AG04450 (cell line): ENCODE data around the gene CAPS. TPM values are rescaled to one million over a fixed set of nuclear protein-coding genes. Genes with fewer than 3 reads are reported as not detected.

Experiments
- CTCF ChIA-PET: fragments of 300-600, 350-600 bp; formaldehyde crosslinking; extraction: SDS; loops from one replicate; lab custom pipeline; 2022; ENCODE audit warnings: antibody characterized with exemption, inconsistent platforms; lab: Charles Lee
- POLR2A ChIA-PET: fragments of 350-600 bp; formaldehyde crosslinking; extraction: SDS; loops from one replicate; lab custom pipeline; 2021; ENCODE audit warnings: antibody characterized with exemption, inconsistent platforms; lab: Yijun Ruan, JAX
- DNase-seq: peaks from one replicate; pipeline ENCODE4 v3.0.0-alpha.2; 2011; ENCODE audit warnings: low read depth, low spot score
- H3K27ac ChIP-seq: one replicate; pipeline ENCODE4 v1.5.1; 2012; ENCODE audit warnings: low read depth, low read length, control low read depth
- H3K27me3 ChIP-seq: one replicate; pipeline ENCODE4 v1.6.0; 2012; ENCODE audit warnings: low read length; ENCODE audit not compliant: control insufficient read depth, insufficient read depth
- H3K4me3 ChIP-seq: 2 replicates; pipeline ENCODE4 v1.5.1; 2011; ENCODE audit warnings: mild to moderate bottlenecking, low read depth, low read length, control low read depth
- H3K9me3 ChIP-seq: 2 replicates; pipeline ENCODE4 v1.5.1; 2012; ENCODE audit warnings: low read length; ENCODE audit not compliant: control insufficient read depth, insufficient read depth
- polyA plus RNA-seq: library from polyadenylated mRNA; depleted of rRNA; stranded (reverse); fragments of >200 nt; gene quantifications from 2 replicates; pipeline ENCODE4 v1.2.3, GENCODE V29; 2011
- TF ChIP-seq, protein P1 (sequence below): IDR thresholded peaks from 2 replicates; pipeline ENCODE4 v1.5.1; 2011; ENCODE audit warnings: low read depth, low read length, control low read depth, inconsistent platforms

Gene CAPS
- polyA plus RNA-seq, 1 experiment = 2.7 TPM

DNA sequence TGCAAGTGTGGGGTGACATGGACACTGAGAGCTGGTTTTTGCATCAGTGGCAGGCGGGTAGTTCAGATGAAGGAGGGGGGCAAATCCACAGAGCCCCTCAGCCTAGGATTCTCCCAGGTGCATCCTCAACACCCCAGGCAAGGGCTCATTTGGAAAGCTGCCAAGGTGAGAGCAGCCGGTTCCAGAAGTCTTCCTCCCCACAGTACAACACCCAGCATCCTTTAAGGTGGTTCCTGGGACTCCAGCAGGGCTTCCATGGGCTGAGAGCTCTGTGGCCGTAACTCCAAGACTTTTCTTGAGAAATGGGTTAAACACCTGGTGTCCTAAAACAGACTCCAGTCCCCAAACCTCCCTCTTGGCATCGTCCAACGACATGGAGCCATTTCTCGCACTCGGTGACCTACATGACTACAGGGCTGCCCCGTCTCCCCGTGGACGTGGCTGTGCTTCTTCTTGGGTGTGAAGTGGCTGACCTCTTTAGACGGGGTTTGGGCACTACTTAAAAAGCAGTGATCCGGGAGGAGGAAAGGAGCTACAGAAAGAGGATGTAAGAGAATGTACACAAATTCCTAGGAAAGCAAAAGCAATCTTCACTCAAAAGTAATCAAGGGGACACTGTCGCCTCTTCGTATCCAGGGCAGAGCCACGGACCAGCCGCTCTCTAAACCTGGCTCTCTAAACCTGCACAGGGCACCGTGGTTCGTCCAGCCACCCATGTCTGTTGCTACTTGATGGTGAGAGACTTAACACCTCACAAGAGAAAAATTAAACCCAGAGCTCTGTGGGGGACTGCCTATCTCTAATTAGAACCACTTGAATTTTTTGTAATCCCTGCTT lies 38.4 kb downstream of the CAPS start:
- ChIA-PET POLR2A (interaction anchor here (1.0 to 3.5 kb wide), 2 partner anchors 17 to 48 kb away, joined by 3 to 10 read pairs; no protein-coding TSS in a partner anchor), CTCF (interaction anchor here (0.6 to 12.8 kb wide), 3 partner anchors 15 to 179 kb away, joined by 3 to 72 read pairs (median 12); partner anchors contain the start of gene NRTN)
- no peak for DNase-seq

DNA sequence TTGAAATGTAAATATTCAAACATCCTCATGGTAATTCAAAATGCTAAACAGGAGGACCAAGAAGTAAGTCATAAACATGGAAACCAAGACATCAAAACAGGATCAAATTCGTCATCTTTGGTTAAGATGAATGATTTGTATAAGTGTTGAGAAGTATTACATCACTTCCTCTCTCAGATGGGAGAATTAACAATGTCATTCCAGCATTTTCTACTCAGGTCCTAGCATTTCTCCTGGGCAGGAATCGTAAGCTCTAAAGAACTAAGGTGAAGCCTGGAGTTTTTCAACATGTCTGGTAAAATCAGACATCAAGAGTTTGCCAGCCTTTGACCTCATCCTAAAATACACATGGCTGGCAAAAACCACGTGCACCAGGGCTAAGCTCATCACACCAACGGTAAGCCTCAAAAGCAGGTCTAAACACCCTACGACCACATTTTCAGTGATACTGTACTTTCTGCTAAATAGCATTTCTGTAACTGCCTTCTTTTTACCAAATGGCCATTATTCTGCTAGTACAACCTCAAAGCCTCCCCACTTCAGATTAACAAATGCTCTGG lies 39.1 kb downstream of the CAPS start:
- ChIA-PET CTCF (interaction anchor here (0.6 to 12.8 kb wide), 3 partner anchors 14 to 180 kb away, joined by 3 to 72 read pairs (median 12); partner anchors contain the start of gene NRTN), POLR2A (interaction anchor here (1.0 to 3.5 kb wide), 2 partner anchors 18 to 49 kb away, joined by 3 to 10 read pairs; no protein-coding TSS in a partner anchor)
- Histone ChIP-seq H3K4me3 (no peak overlapping the region), H3K27me3 (no peaks in the 10 kb centered on the region), H3K9me3 (no peaks in the 10 kb centered on the region), H3K27ac (peak overlapping the region; percentile 89)
- TF ChIP-seq, protein P1, sequence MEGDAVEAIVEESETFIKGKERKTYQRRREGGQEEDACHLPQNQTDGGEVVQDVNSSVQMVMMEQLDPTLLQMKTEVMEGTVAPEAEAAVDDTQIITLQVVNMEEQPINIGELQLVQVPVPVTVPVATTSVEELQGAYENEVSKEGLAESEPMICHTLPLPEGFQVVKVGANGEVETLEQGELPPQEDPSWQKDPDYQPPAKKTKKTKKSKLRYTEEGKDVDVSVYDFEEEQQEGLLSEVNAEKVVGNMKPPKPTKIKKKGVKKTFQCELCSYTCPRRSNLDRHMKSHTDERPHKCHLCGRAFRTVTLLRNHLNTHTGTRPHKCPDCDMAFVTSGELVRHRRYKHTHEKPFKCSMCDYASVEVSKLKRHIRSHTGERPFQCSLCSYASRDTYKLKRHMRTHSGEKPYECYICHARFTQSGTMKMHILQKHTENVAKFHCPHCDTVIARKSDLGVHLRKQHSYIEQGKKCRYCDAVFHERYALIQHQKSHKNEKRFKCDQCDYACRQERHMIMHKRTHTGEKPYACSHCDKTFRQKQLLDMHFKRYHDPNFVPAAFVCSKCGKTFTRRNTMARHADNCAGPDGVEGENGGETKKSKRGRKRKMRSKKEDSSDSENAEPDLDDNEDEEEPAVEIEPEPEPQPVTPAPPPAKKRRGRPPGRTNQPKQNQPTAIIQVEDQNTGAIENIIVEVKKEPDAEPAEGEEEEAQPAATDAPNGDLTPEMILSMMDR = no peak
- DNase-seq = no peak

More for the DNA sequence above, 38.4 kb downstream of the CAPS start:
- Histone ChIP-seq H3K27me3 (no peaks in the 10 kb centered on the region), H3K27ac (peak overlapping the region; percentile 70), H3K9me3 (no peaks in the 10 kb centered on the region), H3K4me3 (no peak overlapping the region)
- TF ChIP-seq, protein P1 = no peak

DNA sequence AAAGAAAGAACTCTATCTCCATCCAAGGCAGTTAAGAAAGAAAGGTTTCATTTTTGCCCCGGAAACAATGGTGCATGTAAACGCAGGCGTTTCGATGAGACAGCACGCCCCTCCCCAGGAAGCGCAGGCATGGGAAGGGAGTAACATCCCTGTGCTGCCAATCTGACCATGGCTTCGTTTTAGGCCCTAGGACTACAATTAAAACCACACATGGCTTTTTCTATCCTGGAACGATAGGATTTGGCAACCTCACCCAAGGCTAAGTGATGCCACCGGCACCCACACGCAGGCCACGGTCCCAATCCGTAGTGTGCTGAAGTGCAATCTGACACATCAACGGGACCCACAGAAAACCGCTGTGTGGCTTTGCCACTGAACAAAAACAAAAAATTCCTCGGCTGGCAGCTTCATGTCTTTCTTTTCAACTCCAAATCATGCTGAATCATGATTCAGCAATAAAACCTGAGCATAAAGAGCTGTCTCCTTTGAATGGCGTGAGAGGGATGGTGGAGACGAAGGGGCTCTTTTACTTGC lies 39.7 kb downstream of the CAPS start:
- no peak overlapping the region for H3K4me3 ChIP-seq
- H3K9me3 ChIP-seq = no peaks in the 10 kb centered on the region

DNA sequence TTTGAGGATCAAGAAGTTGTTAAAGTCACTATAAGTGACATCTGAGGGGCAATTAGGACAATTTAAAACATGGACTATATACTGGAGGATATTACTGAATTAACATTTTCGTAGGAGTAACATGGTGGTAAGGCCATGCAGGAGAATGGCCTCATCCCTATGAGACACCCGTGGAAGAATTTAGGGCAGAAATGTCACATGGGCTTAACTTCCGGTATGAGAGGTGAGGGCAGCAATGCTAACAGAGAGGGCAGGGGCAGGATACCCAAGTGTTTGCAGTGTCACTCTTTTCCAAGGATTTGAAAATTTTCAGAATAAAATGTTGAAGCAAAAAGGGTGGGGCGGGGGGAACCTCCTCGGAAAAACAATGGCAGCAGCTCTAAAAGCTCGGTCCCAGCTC lies 40.2 kb downstream of the CAPS start:
- no peak for DNase-seq
- POLR2A ChIA-PET = interaction anchor here (0.6 to 3.5 kb wide), 4 partner anchors 19 to 126 kb away, joined by 3 to 10 read pairs (median 4); no protein-coding TSS in a partner anchor
- CTCF ChIA-PET = interaction anchor here (0.9 to 12.8 kb wide), 2 partner anchors 13 to 267 kb away, joined by 5 to 72 read pairs; no protein-coding TSS in a partner anchor

More for the DNA sequence above, 39.7 kb downstream of the CAPS start:
- POLR2A ChIA-PET = interaction anchor here (0.8 to 3.5 kb wide), 3 partner anchors 18 to 126 kb away, joined by 3 to 10 read pairs (median 4); no protein-coding TSS in a partner anchor
- Histone ChIP-seq H3K27me3 (no peaks in the 10 kb centered on the region), H3K27ac (peak overlapping the region; percentile 89)
- TF ChIP-seq, protein P1 = no peak
- DNase-seq = no peak
- CTCF ChIA-PET = interaction anchor here (0.9 to 12.8 kb wide), 2 partner anchors 13 to 267 kb away, joined by 5 to 72 read pairs; no protein-coding TSS in a partner anchor

More for the DNA sequence above, 40.2 kb downstream of the CAPS start:
- peak overlapping the region; percentile 89 for H3K27ac ChIP-seq
- H3K9me3 ChIP-seq = no peaks in the 10 kb centered on the region
- H3K27me3 ChIP-seq = no peaks in the 10 kb centered on the region
- TF ChIP-seq, protein P1 = no peak
- H3K4me3 ChIP-seq = no peak overlapping the region
